GM19395 (cell line): ENCODE measurements around the gene RGS7.
A peak's percentile ranks its signal among the peaks of the same experiment; 100 is the strongest.
"Not testable (repeated sequence)": the region's sequence is repeated elsewhere in the genome, so short reads cannot be mapped to it uniquely, and the experiment has no call there.

Source experiments
- ATAC-seq: cut with Tn5 transposase; IDR thresholded peaks from one replicate; pipeline ENCODE4 v1.9.1; 2021; ENCODE audit warnings: mild to moderate bottlenecking, moderate library complexity; ENCODE audit not compliant: unreplicated experiment

RGS7 gene

DNA sequence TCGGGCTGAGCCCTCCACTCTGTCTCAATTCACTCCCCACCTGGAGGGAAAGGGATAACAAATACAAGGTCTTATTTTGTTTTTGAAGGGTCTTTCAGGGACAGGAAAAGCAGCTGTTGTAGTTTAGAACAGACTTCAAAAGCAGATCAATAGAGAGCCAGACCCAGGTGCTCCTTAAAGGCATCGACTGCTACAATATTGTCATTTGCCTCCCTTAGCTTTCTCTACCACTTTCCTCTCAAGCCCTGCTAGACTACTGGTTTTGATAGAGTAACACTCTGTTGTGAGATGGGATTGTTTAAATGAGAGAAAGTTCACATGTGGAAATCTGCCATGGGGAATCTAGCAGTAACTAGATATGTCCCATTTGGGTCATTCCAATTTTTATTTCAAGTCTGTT is 24.0 kb downstream of the RGS7 start:
- ATAC-seq: no peak

DNA sequence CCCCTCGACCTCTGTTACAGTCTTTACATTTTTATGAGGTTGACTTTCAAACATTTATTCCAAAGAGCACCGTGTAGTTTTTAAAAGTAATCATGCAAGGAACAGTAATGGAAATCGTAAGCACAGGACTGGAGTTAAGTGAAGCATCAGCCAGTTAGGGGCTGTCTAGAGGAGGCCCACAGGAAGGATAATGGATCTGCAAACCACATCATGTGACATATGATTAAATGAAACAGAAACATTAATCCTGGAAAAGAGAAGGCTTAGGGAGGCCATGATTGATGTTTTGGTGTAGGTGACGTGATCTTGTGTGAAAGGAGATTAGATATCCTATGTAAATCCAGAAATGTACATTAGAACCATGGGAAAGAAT is 25.0 kb downstream of the RGS7 start:
- no peak for ATAC-seq

GRCh38 chr1:241331328-241332036 is 25.5 kb downstream of the RGS7 start:
- ATAC-seq: peak; percentile 34

- ATAC-seq: peak; percentile 50
Measured at GRCh38 chr1:241330619-241331327, 26.2 kb downstream of the RGS7 start.

- no peak for ATAC-seq
Measured at GRCh38 chr1:241325456-241325855, 31.5 kb downstream of the RGS7 start.

- ATAC-seq: no peak
Measured at GRCh38 chr1:241323514-241324195, 33.4 kb downstream of the RGS7 start.

GRCh38 chr1:241317676-241318075 is 39.3 kb downstream of the RGS7 start:
- no peak for ATAC-seq

- ATAC-seq: no peak
Measured at GRCh38 chr1:241316372-241316771, 40.6 kb downstream of the RGS7 start.

DNA sequence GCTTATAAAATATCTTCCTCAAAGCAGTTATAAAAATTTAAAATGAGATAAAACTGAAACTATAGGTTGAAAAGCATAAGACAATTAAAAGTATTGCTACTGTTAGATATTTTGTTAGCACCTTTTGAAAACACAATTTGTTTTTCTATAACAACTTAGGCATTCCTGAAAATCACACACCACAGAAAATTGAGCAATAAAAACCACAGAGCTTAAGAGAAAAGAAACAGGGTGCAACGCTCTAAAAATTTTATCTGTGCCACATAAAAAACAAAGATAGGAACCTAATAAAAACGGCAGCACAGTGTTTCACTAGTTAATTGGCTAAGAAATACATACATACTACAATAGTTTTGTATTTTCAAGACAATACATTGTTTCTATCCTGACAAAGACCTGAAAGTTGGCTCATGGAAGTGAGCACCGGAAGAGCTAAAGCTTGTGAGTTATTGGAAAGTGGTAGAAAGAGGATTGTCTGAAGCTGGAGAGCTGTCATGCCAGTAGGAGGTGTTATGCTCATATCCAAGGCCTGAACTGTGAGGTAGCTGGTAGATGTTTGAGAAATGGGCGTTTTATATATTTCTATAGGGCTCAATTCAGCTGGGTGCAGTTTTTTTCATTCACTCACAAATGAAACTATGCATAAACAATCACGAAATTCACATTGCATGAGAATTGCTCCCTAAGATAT is 45.8 kb downstream of the RGS7 start:
- ATAC-seq: no peak

GRCh38 chr1:241310451-241310850 is 46.6 kb downstream of the RGS7 start:
- ATAC-seq: no peak

GRCh38 chr1:241309651-241310050 is 47.4 kb downstream of the RGS7 start:
- no peak for ATAC-seq

GRCh38 chr1:241308471-241308870 is 48.5 kb downstream of the RGS7 start:
- no peak for ATAC-seq

DNA sequence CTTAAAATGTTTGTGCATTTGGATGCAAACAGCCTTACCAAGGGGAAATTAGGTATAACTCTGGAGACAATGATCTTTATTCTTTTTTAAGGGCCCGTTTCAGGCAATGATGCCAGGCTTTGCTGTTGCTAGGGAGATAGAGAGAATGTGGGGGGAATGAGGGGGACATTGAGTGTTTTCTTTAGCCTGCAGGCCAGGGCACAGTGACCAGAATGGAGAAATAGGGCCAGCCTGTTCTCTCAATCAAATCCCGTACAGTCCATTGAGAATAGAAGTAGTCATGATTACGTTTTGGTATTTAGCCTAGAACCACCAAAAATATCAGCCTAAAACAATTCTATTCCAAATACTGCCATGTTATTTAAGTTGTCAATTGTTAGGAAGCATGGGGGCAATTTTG is 49.0 kb downstream of the RGS7 start:
- ATAC-seq: no peak

- ATAC-seq: no peak
Measured at GRCh38 chr1:241306125-241306790, 50.7 kb downstream of the RGS7 start.

DNA sequence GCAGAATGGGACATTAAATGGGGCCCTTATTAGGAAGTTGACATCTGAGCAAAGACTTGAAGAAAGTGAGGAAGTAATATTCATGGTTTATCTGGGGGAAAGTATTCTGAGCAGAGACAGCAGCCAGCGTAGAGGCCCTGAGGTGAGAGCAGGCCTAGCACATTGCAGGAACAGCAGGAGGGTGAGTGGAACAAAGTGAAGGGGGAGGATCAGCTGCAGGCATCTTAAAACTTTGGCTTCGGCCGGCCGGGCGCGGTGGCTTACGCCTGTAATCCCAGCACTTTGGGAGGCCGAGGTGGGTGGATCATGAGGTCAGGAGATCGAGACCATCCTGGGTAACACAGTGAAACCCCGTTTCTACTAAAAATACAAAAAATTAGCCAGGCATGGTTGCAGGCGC is 55.0 kb downstream of the RGS7 start:
- ATAC-seq: not testable (repeated sequence)

DNA sequence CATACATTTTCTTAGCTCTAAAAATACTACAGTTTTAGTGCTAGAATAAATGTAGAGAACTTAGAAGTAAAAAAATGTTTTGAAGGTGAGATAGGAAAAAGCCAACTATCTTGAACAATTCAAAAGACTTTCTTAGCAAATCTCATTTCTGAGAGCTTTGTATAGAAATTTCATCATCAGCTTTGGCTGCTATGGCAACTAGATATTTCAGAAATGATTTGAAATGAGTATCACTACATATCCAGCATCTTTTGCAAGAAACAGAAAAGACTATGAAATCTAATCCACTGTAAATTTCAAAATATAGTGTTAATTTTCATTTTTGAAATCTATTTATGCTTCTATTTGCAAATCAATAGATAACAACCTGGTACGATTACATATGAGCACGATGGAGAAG is 57.7 kb downstream of the RGS7 start:
- ATAC-seq: no peak

DNA sequence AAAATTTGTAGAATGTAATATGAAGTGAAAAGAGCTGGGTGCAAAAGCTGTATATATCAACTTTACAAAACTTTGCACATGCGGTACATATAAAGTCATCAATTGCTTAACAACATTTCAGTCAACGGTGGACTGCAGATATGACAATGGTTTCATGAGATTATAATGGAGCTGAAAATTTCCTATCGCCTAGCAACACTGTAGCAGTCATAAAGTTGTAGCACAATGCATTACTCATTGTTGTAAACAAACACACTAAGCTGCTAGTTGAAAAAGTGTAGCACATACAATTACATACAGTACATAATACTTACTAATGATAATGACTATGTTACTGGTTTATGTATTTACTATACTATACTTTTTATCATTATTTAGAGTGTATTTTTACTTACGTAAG is 64.0 kb downstream of the RGS7 start:
- no peak for ATAC-seq

- ATAC-seq: not testable (repeated sequence)
Measured at GRCh38 chr1:241291548-241291947, 65.5 kb downstream of the RGS7 start.

DNA sequence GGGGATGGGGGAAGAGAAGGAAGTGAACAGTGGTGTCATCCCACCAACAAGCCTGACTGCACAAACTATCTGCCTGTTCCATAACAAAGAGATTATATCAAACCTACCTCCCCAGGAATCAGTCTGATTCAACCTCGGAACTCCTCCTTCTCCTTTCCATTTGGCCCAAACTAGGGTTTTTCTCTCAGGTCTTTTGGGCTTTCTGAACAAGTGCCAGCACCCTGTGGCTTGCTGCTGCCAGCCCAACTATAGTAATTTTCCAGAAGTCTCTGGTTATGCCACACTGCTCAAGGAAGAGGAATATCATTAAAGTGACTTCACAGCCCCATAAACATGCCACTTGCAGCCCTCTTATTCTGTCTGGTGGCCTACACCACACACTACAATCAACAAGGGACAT is 70.5 kb downstream of the RGS7 start:
- ATAC-seq: no peak

GRCh38 chr1:241276391-241276790 is 80.6 kb downstream of the RGS7 start:
- ATAC-seq: no peak

- no peak for ATAC-seq
Measured at GRCh38 chr1:241275981-241276380, 81.0 kb downstream of the RGS7 start.
